ENCODE measurements around the gene PRMT5.

PRMT5 gene

GRCh38 chr14:22898302-22899090 lies 30.7 kb downstream of the PRMT5 start:
- DNase-seq (ENCODE audit: low read depth in 1 of 2, low spot score in 1 of 2): no peak

GRCh38 chr14:22897357-22897756 lies 31.8 kb downstream of the PRMT5 start:
- DNase-seq (ENCODE audit: low read depth in 1 of 2, low spot score in 1 of 2): no peak

GRCh38 chr14:22896760-22897159 lies 32.4 kb downstream of the PRMT5 start:
- DNase-seq (ENCODE audit: low read depth in 1 of 2, low spot score in 1 of 2): no peak

GRCh38 chr14:22896356-22896755 lies 32.8 kb downstream of the PRMT5 start:
- no peak for DNase-seq (ENCODE audit: low read depth in 1 of 2, low spot score in 1 of 2)

GRCh38 chr14:22895402-22895801 lies 33.8 kb downstream of the PRMT5 start:
- no peak for DNase-seq (ENCODE audit: low read depth in 1 of 2, low spot score in 1 of 2)

- DNase-seq (ENCODE audit: low read depth in 1 of 2, low spot score in 1 of 2): no peak
Observed at GRCh38 chr14:22893706-22894105, 35.5 kb downstream of the PRMT5 start.

- no peak for DNase-seq (ENCODE audit: low read depth in 1 of 2, low spot score in 1 of 2)
Observed at GRCh38 chr14:22892488-22892887, 36.7 kb downstream of the PRMT5 start.

- DNase-seq (ENCODE audit: low read depth in 1 of 2, low spot score in 1 of 2): no peak
Observed at GRCh38 chr14:22890416-22890815, 38.8 kb downstream of the PRMT5 start.

GRCh38 chr14:22888662-22889061 lies 40.5 kb downstream of the PRMT5 start:
- no peak for DNase-seq (ENCODE audit: low read depth in 1 of 2, low spot score in 1 of 2)

GRCh38 chr14:22887990-22888378 lies 41.2 kb downstream of the PRMT5 start:
- DNase-seq (ENCODE audit: low read depth in 1 of 2, low spot score in 1 of 2): peak in 1 of 2 donors; percentile 58

GRCh38 chr14:22887260-22887989 lies 41.8 kb downstream of the PRMT5 start:
- peak in 1 of 2 donors; percentile 10 for DNase-seq (ENCODE audit: low read depth in 1 of 2, low spot score in 1 of 2)

- peak; percentile 55 to 60 for DNase-seq (ENCODE audit: low read depth in 1 of 2, low spot score in 1 of 2)
Observed at GRCh38 chr14:22886500-22887259, 42.5 kb downstream of the PRMT5 start.

GRCh38 chr14:22885975-22886374 lies 43.2 kb downstream of the PRMT5 start:
- no peak for DNase-seq (ENCODE audit: low read depth in 1 of 2, low spot score in 1 of 2)

- DNase-seq (ENCODE audit: low read depth in 1 of 2, low spot score in 1 of 2): no peak
Observed at GRCh38 chr14:22884738-22885523, 44.2 kb downstream of the PRMT5 start.

- no peak for DNase-seq (ENCODE audit: low read depth in 1 of 2, low spot score in 1 of 2)
Observed at GRCh38 chr14:22884076-22884737, 45.0 kb downstream of the PRMT5 start.

- no peak for DNase-seq (ENCODE audit: low read depth in 1 of 2, low spot score in 1 of 2)
Observed at GRCh38 chr14:22883173-22883976, 45.8 kb downstream of the PRMT5 start, which contains the start of gene REM2. REM2 (plus strand) TSS chr14:22883222; CDS start chr14:22883288, 66 bp downstream.

- no peak for DNase-seq (ENCODE audit: low read depth in 1 of 2, low spot score in 1 of 2)
Observed at GRCh38 chr14:22882529-22883172, 46.5 kb downstream of the PRMT5 start.

GRCh38 chr14:22882064-22882463 lies 47.1 kb downstream of the PRMT5 start:
- DNase-seq (ENCODE audit: low read depth in 1 of 2, low spot score in 1 of 2): no peak

All from stimulated activated CD4-positive, alpha-beta T cell treated with anti-CD3 and anti-CD28 coated beads, Interleukin-15, amount 100 ng/mL, for 1 hour (primary cell).